NCI-H2107 treated with DMSO at 0.1 percent for 48 hours (cell line): ENCODE data around the gene ARAP1.

Experiments
- DNase-seq: peaks from one replicate; lab custom pipeline; 2025; ENCODE audit not compliant: unreplicated experiment; lab: John Stamatoyannopoulos, UW

The ARAP1 gene

DNA sequence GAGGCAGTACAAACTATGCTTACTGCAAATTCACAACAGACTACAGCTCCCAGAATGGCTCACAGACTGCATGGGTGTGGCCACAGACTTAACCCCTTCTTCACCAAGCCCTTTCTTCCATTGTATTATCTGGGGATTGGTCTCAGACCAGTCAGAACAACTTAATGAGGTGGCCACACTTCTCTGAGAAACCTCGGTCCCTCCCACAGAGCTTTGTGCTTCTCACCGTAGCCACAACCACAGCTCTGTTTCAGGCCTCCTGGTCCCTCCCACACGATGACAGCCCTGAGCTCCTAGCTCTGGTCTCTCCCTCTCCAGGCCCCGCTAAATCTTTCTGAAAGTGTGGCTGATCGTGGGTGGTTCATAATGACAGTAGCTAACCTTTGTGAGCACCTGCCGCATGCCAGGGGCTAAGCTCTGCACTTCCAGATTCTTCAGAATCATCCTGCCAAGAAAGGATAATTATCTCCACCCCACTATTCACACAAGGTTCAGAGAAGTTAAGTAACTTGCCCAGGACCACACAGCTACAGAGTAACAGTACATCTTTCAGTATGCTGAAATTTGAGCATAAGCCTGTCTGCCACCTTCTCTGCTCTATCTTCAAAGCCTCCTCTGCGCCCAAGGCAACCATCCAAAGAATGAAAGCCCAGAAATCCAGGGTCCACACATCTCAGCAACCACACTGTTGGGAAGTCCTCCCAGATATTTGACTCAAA, 83.4 kb downstream of the ARAP1 start:
- DNase-seq, result peak; percentile 44

DNA sequence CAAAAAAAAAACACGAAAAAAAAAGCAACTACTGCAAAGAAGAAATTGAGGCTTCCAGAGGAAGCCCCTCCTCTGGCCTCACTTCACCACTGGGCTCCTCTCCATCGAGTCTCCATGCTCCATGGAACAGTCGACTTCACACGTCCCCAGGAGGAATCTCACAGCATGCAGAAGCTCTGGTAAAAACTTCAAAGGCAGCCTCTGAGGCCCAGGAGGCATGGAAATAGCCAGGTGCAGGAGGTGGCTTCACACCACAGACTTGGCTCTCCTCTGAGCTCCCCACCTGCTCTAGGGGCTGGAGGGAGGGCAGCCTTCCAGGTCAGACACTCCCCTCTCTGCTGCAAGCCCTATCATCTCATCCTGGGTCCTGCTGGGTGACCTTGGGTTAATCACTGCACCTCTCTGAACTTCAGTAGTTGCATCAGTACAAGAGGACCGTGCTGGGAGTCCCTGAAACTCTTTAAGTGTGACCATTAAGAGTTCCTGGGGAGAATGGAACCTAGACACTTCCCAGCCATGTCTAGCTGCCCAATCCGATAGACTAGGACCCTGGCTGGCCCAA, 86.2 kb downstream of the ARAP1 start:
- no peak for DNase-seq

DNA sequence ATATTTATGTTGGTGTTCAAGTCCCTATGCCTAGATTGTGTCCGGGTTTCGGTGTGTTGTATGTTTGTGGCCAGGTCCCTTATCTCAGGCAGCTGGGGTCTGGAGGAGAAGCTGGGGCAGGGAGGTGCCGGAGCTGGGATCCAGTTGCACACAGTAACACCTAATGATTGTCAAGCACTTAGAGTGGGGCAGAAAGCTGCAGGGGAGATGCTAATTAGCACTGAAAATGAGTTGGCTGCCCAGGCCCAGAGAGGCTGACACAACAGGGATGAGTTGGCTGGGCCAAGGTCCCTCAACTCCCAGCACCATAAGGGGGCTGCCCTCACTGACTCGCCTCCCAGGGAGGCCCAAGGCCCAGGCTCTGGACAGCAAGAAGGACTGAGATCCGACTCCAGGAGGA, 90.2 kb downstream of the ARAP1 start:
- peak; percentile 22 for DNase-seq

DNA sequence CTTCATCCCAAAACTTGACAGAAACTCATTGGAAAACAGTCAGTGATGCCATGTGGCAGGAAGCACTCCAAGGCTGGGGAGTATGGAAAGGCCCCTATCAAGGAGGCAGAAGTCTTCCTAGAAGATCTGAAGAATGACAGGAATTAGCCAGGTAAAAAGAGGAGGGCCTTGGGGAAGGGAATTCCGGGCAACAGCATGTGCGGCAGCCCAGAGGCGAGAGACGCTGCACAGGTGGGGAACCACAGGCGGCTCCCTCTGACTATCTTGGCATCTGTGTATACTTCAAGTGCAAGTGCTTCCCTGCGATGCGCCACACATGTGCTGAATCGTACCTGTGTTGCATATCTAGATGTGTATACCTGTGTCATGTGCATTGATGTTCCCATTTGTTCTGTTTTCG, 90.7 kb downstream of the ARAP1 start:
- DNase-seq, result no peak

DNA sequence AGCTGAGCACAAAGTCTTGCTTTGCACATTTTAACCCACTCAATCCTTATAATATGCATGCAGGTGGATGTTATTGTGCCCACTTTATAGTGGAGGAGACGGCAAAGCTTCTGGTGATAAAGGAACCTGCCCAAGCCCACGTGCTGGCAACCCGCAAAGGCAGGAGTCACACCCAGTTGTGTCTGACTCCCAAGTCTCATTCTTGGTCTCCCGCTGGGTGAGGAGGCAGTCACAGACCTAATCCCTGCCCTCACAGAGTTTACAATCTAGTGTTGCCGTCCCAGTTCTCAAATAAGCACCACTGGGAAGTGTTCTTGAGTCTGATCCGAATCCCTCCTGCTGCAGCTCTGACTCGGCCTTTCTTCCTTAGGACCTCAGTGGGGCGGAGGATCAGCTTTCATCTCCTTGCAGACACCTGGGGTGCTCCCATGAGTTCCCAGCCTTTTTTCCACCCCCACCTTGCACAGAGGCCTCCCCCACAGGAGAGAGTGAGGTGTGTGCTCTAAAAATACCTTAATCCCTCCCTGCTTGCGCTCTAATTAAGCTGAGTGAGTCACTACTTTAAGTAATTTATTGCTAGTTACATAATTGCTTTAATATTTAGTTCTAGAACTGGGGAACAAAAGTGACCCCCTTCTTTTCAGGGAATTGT, 93.1 kb downstream of the ARAP1 start:
- no peak for DNase-seq

DNA sequence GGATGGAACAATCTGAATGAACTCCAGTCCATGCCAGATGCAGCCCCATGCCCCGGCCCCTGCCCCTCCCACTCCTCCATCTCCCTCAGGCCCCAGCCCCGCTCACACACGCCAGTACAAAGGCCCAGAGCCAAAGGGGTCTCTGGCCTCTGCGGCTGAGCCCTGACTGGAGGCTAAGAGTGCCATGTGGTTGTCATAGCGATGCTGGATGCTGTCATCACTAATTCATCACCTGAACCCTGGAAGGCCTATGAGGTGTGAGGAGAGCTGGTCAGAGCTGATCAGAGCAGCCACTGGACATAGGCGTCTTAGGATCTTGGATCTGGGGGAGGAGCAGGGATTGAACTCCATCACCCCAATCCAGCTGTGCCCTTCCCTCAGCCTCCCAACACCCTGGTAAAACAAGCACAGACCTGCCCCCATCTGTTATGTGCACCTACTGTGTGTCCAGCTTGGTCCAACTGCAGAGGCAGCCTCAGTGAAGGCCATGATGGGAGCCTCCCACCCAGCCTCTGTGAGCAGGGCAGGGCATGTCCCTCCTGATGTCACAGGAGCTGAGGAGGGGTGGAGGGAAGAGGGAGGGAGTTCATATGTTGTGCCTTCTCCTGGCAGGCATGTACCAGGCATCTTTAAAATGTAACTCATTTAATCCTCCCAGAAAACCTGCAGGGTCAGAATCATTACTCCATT, 94.7 kb downstream of the ARAP1 start:
- no peak for DNase-seq

DNA sequence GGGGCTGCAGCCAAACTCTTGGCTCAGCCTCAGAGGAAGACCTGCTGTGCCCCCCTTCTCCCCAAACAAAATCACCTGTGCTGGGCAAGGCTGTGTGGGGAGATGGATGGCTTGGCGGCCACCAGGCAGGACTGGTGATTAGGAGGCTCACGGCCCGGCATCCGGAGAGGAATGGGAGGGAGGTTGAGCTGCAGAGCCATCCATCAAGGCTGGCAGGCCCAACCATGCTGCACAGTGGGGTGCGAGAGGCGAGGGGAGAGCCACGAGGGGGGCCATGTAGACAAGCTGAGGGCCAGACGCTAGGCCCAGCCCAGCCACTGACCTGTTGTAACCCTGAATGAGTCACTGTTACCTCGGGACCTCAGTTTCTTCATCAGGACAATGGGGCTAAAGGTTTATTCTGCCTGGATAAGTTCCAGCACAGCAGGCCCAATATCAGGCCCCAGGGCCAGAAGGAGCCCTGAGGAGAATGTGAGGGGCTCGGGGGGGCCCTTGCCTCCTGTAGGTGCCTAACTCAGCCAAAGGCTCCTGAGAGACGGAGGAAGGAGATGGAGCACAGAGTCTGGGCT, 96.2 kb downstream of the ARAP1 start:
- DNase-seq, result no peak

DNA sequence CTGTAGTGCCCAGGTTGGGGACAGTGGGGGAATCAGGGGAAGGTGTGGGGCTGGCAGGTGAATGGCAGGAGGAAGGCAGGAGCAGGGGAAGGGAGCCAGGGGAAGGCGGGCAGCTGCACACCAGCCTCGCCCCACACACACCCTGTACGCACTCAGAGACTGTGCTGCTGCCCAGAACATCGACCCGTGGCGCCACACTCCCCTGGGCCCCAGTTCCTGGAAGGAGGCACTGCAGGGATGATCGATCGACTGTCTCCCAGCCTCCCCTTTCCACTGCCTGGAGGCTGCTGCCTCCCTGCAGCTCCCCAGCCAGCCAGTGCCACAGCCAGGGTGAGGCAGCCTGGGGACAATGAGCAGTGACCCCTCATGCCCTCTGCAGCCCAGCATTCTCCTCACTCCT, 97.2 kb downstream of the ARAP1 start:
- DNase-seq, result peak; percentile 26

DNA sequence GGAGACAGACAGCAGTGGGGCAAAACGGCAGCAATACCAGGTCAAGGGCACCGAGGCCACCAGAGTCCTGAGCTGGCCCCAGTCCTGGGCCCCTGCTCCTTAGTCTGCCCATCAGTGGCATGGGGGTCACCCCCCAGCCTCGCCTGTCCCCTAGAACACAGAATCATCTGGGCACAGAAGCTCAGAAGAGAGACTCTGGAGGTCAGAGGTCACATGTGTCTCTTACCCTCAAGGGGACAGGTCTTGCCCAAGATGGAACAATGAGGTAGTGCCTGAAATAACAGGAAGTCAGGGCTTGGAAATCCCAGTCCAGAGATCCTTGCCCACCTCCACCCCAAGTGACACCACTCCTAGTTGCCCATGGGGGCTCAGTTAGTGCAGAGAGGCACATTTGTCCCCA, 98.6 kb downstream of the ARAP1 start:
- no peak for DNase-seq

DNA sequence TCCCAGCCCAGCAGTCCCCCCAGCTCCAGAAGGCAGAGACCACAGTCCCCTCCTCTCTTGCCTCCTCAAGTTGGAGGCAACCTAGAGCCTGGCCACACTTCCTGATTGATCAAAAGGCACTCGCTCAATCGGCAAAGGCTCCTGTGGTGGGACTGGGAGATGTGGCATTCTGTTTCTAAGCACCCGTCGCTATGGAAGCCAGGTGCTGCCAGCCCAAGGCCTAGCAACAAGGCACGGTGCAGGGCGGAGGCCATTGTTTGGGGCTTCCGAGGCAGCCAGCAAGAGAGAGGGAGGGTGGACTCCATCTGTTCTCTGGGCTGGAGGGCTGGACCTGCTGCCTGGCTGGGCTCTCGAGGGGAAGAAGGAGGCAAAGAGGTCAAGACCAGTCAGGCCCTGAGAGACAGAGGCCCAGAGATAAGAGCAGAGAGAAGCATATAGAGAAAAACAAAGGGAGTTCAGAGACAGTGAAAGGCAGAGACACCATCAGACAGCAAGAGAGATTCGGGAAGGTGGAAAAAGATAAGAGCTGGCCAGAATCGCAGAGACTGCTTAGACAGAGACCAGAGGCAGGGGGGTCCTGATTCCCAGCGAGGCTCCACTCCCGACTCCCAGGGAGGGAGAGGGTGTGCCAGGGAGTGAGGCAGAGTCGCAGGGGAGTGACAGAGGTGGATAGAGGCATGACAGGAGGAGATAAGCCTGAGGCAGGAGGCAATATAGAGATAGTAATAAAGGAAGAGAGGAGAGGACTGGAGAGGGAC, 99.2 kb downstream of the ARAP1 start:
- peak; percentile 77 for DNase-seq

DNA sequence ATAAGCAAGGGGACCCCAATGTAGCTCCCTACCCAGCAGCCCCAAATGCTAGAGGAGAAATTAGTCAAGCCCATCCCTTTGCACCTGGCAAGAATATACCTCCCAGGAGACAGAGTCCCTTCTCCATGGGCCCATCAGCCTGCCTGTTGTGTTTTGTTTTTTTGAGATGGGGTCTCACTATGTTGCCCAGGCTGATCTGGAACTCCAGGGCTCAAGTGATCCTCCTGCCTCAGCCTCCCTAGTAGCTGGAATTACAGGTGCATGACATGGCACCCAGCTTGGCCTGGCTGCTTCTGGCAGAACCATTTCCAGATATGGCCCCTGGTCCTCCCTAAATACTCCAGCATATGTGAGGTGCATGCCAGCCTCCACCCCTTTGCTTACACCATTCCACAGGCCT, 100.1 kb downstream of the ARAP1 start:
- DNase-seq, result no peak

DNA sequence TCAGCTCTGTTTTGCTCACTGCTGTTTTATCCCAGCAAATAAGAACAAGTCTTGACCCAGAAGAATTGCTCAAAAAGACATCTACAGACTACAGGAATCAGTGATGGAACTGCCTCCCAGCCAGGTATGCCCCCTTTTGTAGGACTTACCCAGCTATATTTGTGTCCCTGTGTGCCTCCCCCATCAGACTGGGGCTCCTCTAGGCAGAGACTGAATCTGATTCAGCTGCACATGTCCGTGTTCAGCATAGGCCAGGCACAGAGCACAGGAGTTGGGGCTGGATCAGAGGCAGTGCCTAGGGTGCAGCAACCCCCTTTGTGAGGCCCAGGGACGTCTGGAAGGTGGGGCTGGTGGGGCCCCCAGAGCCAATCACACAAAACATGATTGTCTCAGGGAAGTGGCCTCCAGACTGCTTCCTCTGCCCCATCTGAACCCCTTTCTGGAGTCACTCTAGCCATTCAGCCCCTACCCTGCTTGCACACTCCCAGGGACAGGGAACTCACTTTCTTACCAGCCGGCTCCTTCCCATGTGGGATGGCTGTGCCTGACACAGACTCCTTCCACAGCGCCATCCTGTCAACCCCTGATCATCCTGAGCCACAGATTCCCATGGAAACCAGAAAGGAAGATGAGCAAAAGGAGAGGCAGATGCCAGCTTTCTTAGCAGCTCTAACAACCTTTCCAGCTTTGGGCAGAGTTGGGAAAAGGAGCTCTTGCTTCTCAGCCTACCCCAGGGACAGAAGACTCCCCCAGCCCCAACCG, 102.8 kb downstream of the ARAP1 start:
- DNase-seq, result no peak

DNA sequence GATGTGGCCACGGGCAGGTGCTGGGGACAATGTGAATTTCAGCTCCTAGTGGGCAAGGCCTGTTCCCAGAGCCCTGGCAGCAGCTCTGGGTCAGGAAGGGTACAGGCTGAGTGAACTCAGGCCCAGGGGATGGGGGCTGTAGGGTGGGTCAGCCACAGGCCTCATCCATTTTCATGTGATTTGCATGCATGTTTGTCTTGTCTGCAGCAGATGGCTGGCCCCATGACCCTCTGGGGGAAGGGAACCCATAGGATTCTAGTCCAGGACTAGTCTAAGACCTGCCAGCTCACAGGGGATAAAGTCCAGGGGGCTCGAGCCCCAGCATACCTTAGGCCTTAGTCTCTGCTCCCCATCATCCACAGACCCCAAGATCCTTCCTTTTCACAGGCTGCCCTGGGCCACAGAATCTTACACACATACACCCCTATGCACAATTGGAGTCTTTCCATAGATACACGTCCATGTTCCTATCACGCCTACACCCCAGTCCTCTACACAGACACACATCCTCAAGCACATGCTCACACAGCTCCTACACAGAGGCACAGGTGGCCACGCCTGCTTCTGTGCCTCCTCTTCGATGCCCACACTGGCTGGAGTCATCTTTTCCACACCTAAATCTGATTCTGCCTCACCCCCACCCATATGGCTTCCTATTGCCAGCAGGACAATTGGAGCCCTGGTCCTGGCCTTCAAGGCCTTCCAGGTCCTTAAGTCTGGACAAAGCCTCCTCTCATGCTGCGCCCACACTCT, 103.6 kb downstream of the ARAP1 start:
- no peak for DNase-seq

DNA sequence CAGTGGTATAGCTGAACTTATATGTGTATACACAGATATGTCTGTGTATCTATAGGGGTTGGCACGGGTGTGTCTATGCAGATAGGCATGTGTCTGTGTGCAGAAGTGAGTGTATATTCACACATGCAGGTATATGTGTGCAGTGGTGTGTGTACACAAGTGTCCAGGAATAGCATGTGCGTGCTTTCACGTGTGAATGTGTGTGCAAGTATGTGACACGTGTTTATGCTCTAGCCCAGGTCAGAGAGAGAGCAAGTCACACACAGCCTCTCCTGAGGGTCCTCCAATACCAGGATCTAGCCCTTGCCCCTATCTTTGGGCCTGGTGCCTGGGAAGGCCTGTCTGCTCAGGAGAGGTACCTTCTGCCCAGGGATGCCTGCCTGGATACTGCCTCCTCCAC, 104.3 kb downstream of the ARAP1 start:
- no peak for DNase-seq

DNA sequence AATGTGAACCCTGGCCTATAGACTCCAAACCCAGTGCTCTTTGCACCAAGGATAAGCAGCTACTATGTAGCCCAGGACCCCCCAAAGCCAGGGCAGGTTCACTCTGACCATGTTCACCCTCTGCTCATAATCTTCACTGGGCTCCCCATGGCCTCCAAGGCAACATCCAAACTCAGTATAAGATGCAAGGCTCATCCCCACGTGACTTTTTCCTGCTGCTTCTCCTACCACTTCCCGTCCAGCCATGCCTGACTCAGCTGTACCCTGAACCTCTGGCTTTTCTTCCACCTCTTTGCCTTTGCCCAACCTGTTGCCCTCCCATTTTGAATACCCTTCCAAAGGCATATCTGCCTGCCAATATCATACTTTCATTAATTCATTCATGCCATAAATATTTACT, 105.7 kb downstream of the ARAP1 start:
- DNase-seq, result no peak

DNA sequence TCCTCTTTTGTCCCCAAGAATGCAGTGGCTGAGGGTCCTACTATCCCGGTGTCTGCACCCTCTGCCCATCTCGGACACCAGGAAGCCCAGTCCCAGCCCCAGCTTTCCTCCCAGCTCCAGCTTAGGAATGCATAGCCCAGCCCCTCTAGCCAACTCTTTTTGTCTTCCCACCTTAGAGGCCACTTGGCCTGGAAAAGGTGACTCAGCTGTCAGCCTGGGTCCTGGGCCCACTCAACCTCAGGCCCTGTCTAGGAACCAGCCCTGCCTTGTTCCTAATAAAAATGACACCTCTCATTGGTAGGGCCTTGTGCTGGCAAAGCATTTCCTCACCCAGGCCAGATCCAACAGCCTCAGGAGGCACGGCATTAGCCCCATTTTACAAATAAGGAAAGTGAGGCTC, 106.2 kb downstream of the ARAP1 start:
- DNase-seq, result no peak

DNA sequence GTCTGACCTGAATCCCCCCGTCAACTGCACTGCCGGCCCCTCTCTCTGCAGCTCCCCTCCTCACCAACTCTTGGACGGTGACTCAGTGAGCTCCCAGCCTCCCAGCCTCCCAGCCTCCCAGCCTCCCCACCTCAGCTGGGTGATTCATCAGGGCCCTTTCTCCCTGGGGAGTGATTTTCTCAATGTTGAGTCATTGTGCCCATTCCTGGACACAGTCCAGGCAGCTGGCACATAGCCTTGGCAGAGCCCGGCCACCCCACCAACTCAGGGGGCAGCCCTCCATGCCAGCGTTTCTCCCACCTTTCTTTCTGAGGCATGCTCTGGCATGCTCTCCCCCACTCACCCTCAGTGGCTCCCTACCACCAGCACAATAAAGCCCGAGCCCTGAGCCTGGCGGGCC, 108.7 kb downstream of the ARAP1 start:
- no peak for DNase-seq

DNA sequence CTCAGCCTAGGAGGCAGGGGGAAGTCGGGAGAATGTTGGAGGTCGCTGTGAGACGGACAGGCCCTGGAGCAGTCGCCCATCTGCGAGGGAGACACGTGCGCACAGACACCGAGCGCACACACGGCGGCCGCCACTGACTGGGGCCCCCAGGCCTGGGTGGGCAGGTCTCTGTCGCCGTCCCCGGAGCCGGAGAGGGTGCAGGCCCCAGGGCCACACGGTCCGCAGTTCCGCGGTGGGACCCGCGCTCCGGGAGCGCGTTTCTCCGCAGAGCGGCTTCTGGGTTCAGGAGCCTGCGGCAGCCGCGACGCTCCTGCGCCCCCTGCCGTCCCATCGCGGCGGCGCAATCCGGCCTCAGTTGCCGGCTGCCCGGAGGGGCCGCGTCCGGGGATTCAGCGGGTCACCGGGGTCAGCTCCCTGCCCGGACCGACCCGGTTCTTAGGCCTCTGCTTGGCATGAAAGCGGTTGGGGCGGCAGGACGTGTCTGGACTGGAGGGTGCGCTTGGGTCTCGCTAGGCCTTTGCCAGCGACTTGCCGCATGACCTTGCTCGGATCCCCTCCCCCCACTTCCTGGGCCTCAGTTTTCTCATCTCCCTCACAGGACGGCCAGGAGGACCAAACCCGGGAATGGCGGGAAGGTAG, 109.2 kb downstream of the ARAP1 start:
- DNase-seq, result no peak
